Activated effector memory CD4-positive, alpha-beta T cell treated with Interleukin-2 at 50 U/mL for 16 hours (primary cell): ENCODE results near the gene MRPL54.
"Not testable (repeated sequence)": the region's sequence is repeated elsewhere in the genome, so short reads cannot be mapped to it uniquely, and the experiment has no call there.

Experiments used
- DNase-seq: peaks from one replicate; pipeline ENCODE4 v3.0.0-alpha.2; 2020

Gene MRPL54

DNA sequence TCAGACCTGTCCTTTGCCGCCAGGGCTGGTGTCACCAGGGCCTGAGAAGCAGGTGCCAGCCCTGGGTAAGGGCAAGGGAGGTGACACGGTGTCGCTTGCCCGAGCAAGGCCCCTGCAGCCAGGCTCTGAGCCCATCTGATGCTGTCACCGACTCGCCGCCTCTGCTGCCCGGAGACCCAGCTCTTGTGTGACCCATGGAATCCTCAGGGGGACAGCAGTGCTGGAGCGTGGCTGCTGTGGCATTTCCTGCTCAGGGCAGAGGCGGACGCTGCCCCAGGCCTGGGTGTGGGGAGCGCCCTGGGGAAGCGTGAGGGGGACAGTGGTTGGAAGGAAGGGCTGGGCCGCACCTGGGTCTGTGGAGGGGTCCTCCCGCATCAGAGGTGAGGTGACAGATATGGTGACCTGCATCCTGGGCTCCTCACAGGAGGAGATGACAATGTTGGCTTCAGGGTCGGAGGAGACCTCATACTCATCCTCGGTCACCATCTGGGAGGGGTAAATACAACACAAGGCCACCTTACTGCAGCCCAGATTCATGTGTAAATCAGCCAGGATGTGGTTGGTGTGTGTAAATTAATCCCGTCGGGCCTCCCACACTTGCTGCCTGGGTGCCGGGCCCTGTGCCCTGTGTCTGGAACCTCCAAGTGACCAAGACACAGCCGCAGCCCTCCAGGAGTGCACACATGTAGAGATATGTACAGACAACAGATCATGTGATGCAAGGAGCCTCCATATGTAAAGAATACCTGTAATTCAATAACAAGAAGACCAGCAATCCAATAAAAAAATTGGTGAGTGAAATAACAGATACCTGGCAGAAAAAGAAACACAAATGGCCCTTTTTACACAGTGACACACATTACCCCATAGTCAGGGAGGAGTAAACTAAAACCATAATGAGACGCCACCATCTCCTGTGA is 51.3 kb downstream of the MRPL54 start:
- DNase-seq = no peak

DNA sequence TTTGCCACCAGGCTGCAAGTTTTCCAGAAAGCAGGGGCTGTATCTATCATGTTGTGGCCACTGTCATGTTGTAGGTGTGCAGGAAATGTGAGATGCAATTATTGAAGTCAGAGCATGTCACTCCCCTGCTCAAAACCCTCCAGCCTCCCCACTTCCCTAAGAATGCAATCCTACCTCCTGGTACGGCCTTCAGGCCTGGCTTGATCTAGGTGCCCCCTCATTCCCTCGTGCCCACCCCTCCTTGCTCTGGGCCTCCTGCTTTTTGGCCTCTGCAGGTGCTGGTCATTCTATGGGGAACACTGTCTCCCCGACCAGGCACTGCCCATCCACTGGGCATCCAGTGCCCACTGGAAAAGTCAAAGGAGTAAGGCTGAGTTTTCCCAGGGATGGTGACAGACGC is 52.2 kb downstream of the MRPL54 start:
- no peak for DNase-seq

- not testable (repeated sequence) for DNase-seq
Observed at GRCh38 chr19:3816148-3816547, 53.7 kb downstream of the MRPL54 start.

DNA sequence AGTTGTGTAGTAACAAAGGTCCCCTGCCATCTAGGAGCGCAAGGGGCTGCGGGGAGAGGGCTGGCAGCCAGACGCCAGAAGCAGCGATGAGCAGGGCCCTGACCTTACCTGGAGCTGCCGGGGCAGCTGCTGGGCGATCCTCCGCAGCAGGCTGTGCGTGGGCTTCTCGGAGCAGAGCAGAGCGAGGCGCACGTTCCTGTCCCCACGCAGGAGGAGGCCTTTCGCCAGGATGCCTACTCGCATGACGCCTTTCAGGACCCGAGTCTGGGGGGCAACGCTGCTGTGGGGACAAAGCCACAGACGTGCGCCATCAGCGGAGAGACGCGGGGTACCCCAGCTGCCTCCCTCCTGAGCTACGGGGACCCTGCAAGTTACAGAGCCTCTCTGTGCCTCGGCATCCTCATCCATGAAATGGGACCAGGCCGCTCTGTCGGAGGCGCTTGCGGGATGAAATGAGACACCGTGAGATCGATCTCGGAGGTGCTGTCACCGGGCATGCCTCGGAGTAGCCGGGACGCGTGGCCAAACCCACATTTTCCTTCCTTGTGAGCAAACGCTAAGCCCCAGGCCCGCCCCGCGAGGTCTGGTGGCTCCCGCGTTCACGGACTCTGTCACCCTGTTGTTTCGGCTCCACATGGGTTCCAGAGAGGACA is 54.2 kb downstream of the MRPL54 start:
- DNase-seq = no peak
